ENCODE data around the gene FBXO24. TPM values are rescaled to one million over a fixed set of nuclear protein-coding genes. Genes with fewer than 3 reads are reported as not detected.

The FBXO24 gene
- total and polyA plus RNA-seq, 2 of the 8 experiments (the other 6 are each of a cell fraction or from before 2014, with no cell fraction given) = 0.35 to 0.57 TPM

DNA sequence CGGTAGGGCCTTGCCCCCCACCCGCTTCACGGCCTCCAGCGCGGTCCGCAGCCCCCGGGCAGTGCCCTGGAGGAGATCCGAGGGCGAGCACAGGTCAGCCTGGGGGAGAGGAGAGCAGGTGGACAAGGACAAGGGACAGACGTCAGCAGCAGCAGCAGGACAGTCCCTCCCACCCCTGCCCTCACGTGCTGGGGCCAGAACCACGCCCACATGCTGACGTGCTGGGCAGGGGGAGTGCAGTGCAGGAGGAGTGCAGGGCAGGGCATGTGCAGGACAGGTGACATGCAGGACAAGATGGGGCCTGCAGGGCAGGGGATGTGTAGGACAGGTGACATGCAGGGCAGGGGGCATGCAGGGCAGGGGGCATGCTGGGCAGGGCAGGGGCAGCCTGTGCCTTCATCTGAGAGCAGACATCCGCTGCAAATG lies 10.9 kb upstream of the FBXO24 start (continued):
- TF ChIP-seq KDM4A (IDR thresholded peaks at IDR 0.05; ENCODE audit: low read depth, low read length, severe bottlenecking) = no peak
- no peak for TF ChIP-seq BCL11A (IDR thresholded peaks at IDR 0.05; ENCODE audit: low read depth in 2 of 2, low read length in 2 of 2)
- TF ChIP-seq MAFK (IDR thresholded peaks at IDR 0.05; ENCODE audit: low read depth, low read length) = no peak
- TF ChIP-seq, protein P1, sequence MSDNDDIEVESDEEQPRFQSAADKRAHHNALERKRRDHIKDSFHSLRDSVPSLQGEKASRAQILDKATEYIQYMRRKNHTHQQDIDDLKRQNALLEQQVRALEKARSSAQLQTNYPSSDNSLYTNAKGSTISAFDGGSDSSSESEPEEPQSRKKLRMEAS (IDR thresholded peaks at IDR 0.05) = no peak
- TF ChIP-seq, protein P2, sequence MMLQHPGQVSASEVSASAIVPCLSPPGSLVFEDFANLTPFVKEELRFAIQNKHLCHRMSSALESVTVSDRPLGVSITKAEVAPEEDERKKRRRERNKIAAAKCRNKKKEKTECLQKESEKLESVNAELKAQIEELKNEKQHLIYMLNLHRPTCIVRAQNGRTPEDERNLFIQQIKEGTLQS (IDR thresholded peaks at IDR 0.05; ENCODE audit: insufficient read depth, low read depth, low read length) = no peak
- TF ChIP-seq TCF12 (IDR thresholded peaks at IDR 0.05; ENCODE audit: low read depth, low read length) = no peak
- no peak for TF ChIP-seq POU5F1 (IDR thresholded peaks at IDR 0.05; ENCODE audit: low read depth, low read length)
- no peak for TF ChIP-seq JUND (IDR thresholded peaks at IDR 0.05; ENCODE audit: low read length)
- no peak for TF ChIP-seq SIX5 (IDR thresholded peaks at IDR 0.05; ENCODE audit: low read depth, low read length)
- no peak for TF ChIP-seq CBX5 (IDR thresholded peaks at IDR 0.05; ENCODE audit: low read depth, low read length)

All from H1 (cell line).